Peyer's patch (tissue), 4 donors: ENCODE measurements around the gene TMBIM4. TPM values are rescaled to one million over a fixed set of nuclear protein-coding genes. Genes with fewer than 3 reads are reported as not detected.

ENCODE experiments used
- DNase-seq, 3 donors: peaks; one replicate each; pipeline ENCODE4 v3.0.0-alpha.2; 2017 to 2019
- H3K27ac ChIP-seq, 4 donors: fragments of 200-600 bp; sonication (generic); one replicate each; pipeline ENCODE4 v1.5.1; 2016 to 2019
- H3K27me3 ChIP-seq, 2 donors: fragments of 200-600 bp; sonication (generic); one replicate each; pipeline ENCODE4 v1.5.1; 2019
- H3K36me3 ChIP-seq, 3 donors: fragments of 200-600 bp; sonication (generic); one replicate each; pipeline ENCODE4 v1.5.1; 2016 to 2019
- H3K4me1 ChIP-seq, 4 donors: fragments of 200-600 bp; sonication (generic); one replicate each; pipeline ENCODE4 v1.5.1; 2016 to 2019
- H3K4me3 ChIP-seq, 4 donors: fragments of 200-600 bp; sonication (generic); 1 replicate in 3 of 4; 2 replicates in 1 of 4; pipeline ENCODE4 v1.5.1; 2016 to 2019; ENCODE audit warnings: mild to moderate bottlenecking in 1 of 4
- H3K9me3 ChIP-seq, 4 donors: fragments of 200-600 bp; sonication (generic); one replicate each; pipeline ENCODE4 v1.5.1; 2016 to 2019; ENCODE audit warnings: mild to moderate bottlenecking in 1 of 4
- CTCF ChIP-seq, 6 experiments: fragments of 450-650 bp in 4 of 6; fragments of 200-600 bp in 2 of 6; sonication (generic) in 1 of 6; IDR thresholded peaks; one replicate each; pipeline ENCODE4 v1.5.1; 2017 to 2019; ENCODE audit warnings: antibody characterized with exemption in 6 of 6, mild to moderate bottlenecking in 3 of 6, moderate library complexity in 1 of 6
- POLR2A ChIP-seq, 2 donors: fragments of 450-650 bp; IDR thresholded peaks; one replicate each; pipeline ENCODE4 v1.5.1; 2017; ENCODE audit warnings: antibody characterized with exemption in 2 of 2, mild to moderate bottlenecking in 2 of 2, moderate library complexity in 2 of 2
- total RNA-seq, 4 donors: library from RNA; depleted of rRNA; stranded (reverse); fragments of >200 nt; gene quantifications; one replicate each; pipeline ENCODE4 v1.1.0, GENCODE V29; 2016

Gene TMBIM4
- total RNA-seq, 4 donors from 2014 or later, result 57.9 to 173 (median 70.7) TPM

GRCh38 chr12:66119870-66120241 is 49.9 kb downstream of the TMBIM4 start:
- Histone ChIP-seq H3K9me3 (no peaks in the 10 kb centered on the region), H3K4me3 (no peak overlapping the region), H3K4me1 (no peaks in the 10 kb centered on the region), H3K27me3 (no peaks in the 10 kb centered on the region), H3K36me3 (peaks cover 0 to 24% (median 0%) of the 10 kb centered on the region in 3 donors), H3K27ac (no peak overlapping the region)
- TF ChIP-seq POLR2A (IDR thresholded peaks at IDR 0.05) (no peak), CTCF (IDR thresholded peaks at IDR 0.05) (no peak)
- DNase-seq, result no peak

GRCh38 chr12:66119229-66119869 is 50.4 kb downstream of the TMBIM4 start:
- no peaks in the 10 kb centered on the region for H3K4me1 ChIP-seq
- H3K27me3 ChIP-seq, result no peaks in the 10 kb centered on the region
- peaks cover 0 to 19% (median 0%) of the 10 kb centered on the region in 3 donors for H3K36me3 ChIP-seq
- DNase-seq, result no peak
- H3K27ac ChIP-seq, result no peak overlapping the region
- TF ChIP-seq POLR2A (IDR thresholded peaks at IDR 0.05), result no peak
- no peak for TF ChIP-seq CTCF (IDR thresholded peaks at IDR 0.05)
- H3K9me3 ChIP-seq, result no peaks in the 10 kb centered on the region
- H3K4me3 ChIP-seq, result no peak overlapping the region

- DNase-seq, result no peak
- TF ChIP-seq POLR2A (IDR thresholded peaks at IDR 0.05), result no peak
- TF ChIP-seq CTCF (IDR thresholded peaks at IDR 0.05), result no peak
- Histone ChIP-seq H3K9me3 (no peaks in the 10 kb centered on the region), H3K27me3 (no peaks in the 10 kb centered on the region), H3K4me3 (no peak overlapping the region), H3K36me3 (peaks cover 0 to 9% (median 0%) of the 10 kb centered on the region in 3 donors), H3K27ac (no peak overlapping the region), H3K4me1 (no peaks in the 10 kb centered on the region)
Observed at GRCh38 chr12:66118240-66118891, 51.4 kb downstream of the TMBIM4 start.

GRCh38 chr12:66117242-66117641 is 52.6 kb downstream of the TMBIM4 start:
- Histone ChIP-seq H3K36me3 (no peaks in the 10 kb centered on the region), H3K27me3 (no peaks in the 10 kb centered on the region), H3K4me1 (no peaks in the 10 kb centered on the region), H3K27ac (no peak overlapping the region), H3K9me3 (no peaks in the 10 kb centered on the region), H3K4me3 (no peak overlapping the region)
- DNase-seq, result no peak
- TF ChIP-seq POLR2A (IDR thresholded peaks at IDR 0.05), result no peak
- no peak for TF ChIP-seq CTCF (IDR thresholded peaks at IDR 0.05)

GRCh38 chr12:66115071-66115600 is 54.7 kb downstream of the TMBIM4 start:
- no peak overlapping the region for H3K4me3 ChIP-seq
- H3K36me3 ChIP-seq, result no peaks in the 10 kb centered on the region
- H3K9me3 ChIP-seq, result no peaks in the 10 kb centered on the region
- no peak overlapping the region for H3K27ac ChIP-seq
- H3K27me3 ChIP-seq, result no peaks in the 10 kb centered on the region
- no peak for DNase-seq
- TF ChIP-seq CTCF (IDR thresholded peaks at IDR 0.05), result no peak
- no peak for TF ChIP-seq POLR2A (IDR thresholded peaks at IDR 0.05)
- no peaks in the 10 kb centered on the region for H3K4me1 ChIP-seq
